Measurements from ENCODE around the gene MYH7.
"Not testable (repeated sequence)": the region's sequence is repeated elsewhere in the genome, so short reads cannot be mapped to it uniquely, and the experiment has no call there.

The MYH7 gene

GRCh38 chr14:23399591-23399990, 35.9 kb downstream of the MYH7 start:
- FAIRE-seq (no peak), DNase-seq (ENCODE audit: insufficient read length, low spot score) (no peak)
- TF ChIP-seq CTCF (IDR thresholded peaks at IDR 0.05; ENCODE audit: insufficient read depth, missing control alignments), result no peak

DNA sequence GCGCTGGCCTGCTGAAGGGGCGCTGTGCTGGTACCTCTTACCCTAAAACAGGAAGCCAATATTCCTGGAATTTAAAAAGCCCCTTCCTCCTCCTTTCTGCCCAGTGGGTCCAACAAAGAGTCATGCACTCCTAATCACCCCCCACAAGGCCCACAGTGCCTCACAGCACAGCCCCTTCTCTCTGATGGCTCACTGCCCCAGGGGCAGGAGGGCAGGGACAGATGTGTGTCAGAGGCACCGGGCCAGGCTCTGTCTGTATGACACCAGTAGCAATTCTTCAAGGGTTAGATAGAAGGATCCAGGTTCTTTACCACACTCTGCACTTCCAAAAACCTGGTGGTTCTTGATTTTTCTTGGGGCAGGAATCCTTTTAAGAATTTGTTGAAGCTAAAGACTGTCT, 36.3 kb downstream of the MYH7 start:
- no peak for TF ChIP-seq CTCF (IDR thresholded peaks at IDR 0.05; ENCODE audit: insufficient read depth, missing control alignments)
- no peak for FAIRE-seq
- no peak for DNase-seq (ENCODE audit: insufficient read length, low spot score)

DNA sequence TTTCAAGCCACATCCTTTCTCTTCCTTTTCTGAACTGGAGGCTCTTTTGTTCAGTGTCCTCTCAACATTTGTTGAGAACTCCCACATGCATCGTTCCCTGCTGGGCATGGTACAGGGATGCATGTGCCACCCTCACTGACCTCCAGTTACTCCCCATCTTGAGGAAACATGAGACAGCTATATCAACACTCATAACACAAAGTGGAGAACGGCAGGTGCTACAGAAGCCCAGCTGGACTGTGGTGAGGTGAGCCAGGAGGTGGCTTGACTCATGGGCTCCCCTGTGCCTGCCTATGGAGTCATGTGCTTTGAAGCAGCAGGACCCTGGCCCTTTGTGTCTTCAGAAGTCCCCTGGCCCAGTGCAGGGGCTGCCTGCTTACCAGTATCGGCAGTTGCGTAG, 37.1 kb downstream of the MYH7 start:
- TF ChIP-seq CTCF (IDR thresholded peaks at IDR 0.05; ENCODE audit: insufficient read depth, missing control alignments), result no peak
- DNase-seq (ENCODE audit: insufficient read length, low spot score), result no peak
- no peak for FAIRE-seq

DNA sequence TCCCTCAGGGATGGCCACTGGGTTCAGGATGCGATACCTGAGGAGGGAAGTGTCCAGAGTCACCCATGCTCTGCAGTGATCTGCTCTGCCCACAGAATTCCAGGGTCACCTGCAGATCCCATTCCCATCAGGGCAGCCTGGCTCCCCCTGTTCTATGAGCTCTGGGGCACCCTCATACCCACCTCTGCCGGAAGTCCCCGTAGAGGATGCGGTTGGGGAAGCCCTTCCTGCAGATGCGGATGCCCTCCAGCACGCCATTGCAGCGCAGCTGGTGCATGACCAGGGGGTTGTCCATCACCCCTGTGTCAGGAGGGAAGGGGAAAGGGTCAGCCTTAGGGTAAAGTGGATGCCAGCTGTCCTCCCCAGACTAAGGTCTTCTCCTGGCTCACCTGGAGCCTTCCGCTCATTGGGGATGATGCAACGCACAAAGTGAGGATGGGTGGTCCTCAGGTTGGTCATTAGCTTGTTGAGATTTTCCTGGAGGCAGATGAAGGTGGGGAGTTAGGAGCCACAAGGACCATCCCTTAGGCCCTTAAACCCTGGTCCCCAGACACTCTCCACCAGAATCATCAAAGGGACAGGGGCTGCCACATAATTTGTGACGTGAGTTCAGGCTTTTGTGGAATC, 38.6 kb downstream of the MYH7 start:
- no peak for TF ChIP-seq CTCF (IDR thresholded peaks at IDR 0.05; ENCODE audit: insufficient read depth, missing control alignments)
- DNase-seq (ENCODE audit: insufficient read length, low spot score), result no peak
- FAIRE-seq, result no peak

DNA sequence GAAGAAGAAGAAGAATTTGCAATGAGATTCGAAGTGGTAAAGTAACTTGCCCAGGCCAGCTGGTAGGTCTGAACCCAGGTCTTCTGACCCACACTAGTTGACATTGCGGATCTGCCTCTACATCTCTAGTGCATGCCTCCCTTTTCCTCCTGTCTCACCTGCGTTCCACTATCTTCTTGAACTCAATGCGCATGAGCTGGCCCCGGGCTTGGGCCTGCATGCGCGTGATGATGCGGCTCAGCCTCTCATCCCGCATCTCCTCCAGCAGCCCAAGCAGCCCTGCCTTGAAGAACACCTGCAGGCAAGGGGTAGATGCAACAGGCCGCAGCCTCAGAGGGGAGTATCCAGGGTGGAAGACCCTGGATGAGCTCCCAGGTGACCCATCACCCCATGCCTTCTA, 39.3 kb downstream of the MYH7 start:
- no peak for FAIRE-seq
- DNase-seq (ENCODE audit: insufficient read length, low spot score), result no peak
- TF ChIP-seq CTCF (IDR thresholded peaks at IDR 0.05; ENCODE audit: insufficient read depth, missing control alignments), result no peak

DNA sequence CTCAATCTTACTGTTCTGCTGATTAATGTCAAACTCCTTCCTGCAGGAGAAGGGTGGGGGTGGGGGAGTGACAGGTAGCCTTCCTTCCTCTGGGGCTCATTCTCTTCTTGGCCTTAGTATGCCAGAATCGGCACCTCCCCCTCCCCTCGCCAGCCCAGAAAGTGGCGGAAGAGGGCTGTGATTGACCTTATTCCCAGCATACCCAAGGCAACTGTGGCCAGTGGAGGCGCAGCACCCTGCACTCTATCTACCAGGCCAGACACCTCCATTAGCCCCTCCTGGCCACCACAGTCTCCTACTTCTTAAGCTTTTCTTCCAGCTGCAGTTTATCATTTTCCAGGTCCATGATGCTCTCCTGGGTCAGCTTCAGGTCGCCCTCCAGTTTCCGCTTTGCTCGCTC, 42.8 kb downstream of the MYH7 start:
- no peak for TF ChIP-seq CTCF (IDR thresholded peaks at IDR 0.05; ENCODE audit: insufficient read depth, missing control alignments)
- DNase-seq (ENCODE audit: insufficient read length, low spot score), result no peak
- no peak for FAIRE-seq

GRCh38 chr14:23389871-23390270, 45.6 kb downstream of the MYH7 start:
- not testable (repeated sequence) for FAIRE-seq; DNase-seq (ENCODE audit: insufficient read length, low spot score)

GRCh38 chr14:23389396-23389795, 46.1 kb downstream of the MYH7 start:
- no peak for DNase-seq (ENCODE audit: insufficient read length, low spot score)

More at GRCh38 chr14:23389396-23389795, 46.1 kb downstream of the MYH7 start:
- FAIRE-seq, result no peak
- no peak for TF ChIP-seq CTCF (IDR thresholded peaks at IDR 0.05; ENCODE audit: insufficient read depth, missing control alignments)
